NCI-H446 (cell line): ENCODE data around the gene UBXN1.
A peak's percentile ranks its signal among the peaks of the same experiment; 100 is the strongest.

Experiments
- DNase-seq, 2 experiments: peaks; one replicate each; lab custom pipeline; 2025; lab: John Stamatoyannopoulos, UW

Gene UBXN1

DNA sequence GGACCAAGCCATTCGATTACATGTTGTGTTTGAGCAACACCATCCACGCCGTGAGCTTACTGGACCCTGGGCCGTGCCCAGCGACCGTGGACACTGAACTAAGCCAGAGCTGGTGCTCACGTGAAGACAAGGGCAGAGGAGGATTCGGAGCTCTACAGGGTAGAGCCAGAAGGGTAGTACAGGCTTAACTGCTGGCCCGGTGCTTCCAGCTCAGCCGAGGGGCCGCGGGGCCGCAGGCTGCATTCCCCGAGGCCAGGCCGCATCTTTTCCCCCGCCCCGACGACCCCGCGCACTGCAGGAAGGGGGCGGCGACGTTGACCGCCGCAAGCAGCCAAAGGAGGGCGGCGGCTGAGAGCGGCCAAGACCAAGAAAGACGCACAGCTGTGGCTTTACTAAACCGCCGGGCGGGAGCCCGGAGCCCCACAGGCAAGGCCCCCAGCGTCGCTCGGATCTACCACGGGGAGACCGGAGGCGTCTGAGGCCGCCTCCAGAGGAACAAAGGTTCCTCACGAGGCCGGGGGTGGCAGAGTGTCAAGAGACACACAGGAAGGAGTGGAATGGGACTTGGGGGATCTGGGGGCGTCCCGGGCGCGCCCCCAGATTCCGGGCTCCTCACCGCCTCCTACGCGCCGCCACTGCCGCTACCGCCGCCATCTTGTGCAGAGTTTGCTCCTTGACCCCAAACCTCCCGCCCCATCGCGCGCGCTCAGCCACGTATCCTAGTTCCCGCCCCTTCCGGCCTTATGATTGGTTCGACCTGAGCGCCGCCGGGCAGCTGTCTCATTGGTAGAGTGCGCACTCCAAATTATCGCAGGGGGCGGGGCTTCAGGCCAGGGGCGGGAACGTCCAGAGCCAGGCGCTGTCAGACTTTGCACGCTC, 32.7 kb downstream of the UBXN1 start, which contains the start of gene GANAB:
GANAB (minus strand) TSS at position 668 of the 879 bp plus-strand sequence; CDS start at position 654, 14 bp downstream.
- peak; percentile 97 to 98 for DNase-seq

DNA sequence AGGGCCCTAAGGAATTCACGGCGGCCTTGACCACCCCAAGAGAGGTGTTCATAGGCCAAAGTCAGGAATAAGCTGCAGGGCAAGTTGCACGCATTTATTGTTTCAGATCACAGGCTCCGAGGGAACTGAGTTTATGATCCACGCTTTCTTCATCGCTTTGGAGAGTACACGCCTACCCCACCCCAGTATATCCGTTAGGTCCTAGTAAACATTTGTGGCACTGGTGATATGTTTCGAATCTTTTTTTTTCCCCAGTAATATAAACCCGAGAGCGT, 33.3 kb downstream of the UBXN1 start:
- no peak for DNase-seq

- DNase-seq, result no peak
Observed at GRCh38 chr11:62644220-62644619, 34.7 kb downstream of the UBXN1 start.

DNA sequence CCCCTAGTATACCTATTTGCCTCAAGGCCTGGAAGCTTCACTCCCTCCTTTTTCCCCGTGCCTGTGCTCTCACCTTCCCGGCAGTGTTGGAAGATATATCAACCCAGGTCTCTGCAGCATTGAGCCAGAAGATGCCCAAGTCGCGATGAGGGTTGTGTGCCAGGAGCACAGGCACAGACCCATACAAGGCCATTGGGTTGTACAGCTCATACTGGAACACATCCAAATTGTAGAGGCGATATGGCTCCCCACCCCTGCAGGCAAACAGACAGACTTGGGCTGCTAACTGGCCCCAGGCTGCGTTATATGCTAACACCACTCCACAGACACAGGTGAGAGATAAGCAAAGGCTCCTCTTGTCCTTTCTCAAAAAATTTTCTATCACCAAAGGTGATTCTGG, 46.4 kb downstream of the UBXN1 start:
- DNase-seq, result no peak

DNA sequence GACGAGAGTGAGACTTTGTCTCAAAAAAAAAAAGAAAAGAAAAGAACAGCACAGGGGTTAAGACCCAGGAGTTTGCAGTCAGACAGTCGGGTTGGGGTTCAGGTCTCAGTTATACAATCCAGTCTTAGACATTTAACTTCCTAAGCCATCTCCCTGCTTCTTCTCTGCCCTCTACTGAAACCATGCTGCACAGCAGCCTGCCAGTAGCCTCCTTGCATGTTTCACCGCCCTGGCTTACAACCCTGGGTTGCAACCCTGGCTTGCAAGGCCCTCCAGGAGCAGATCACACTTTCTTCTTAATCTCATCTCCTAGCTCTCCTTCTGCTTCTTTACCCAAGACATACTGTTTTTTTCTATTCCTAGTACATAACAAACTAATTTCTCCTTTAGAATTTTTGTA, 51.2 kb downstream of the UBXN1 start:
- no peak for DNase-seq
